Mesothelial cell of epicardium (in vitro differentiated cells): ENCODE results near the gene KIAA1755. TPM values are rescaled to one million over a fixed set of nuclear protein-coding genes. Genes with fewer than 3 reads are reported as not detected.

Experiments used
- DNase-seq, 2 experiments: peaks; one replicate each; pipeline ENCODE4 v3.0.0; 2021; ENCODE audit warnings: low spot score in 2 of 2; ENCODE audit not compliant: unreplicated experiment in 2 of 2
- H3K27ac Mint-ChIP-seq: 2 replicates; pipeline ENCODE4 v1.8.0; 2021; ENCODE audit warnings: mixed read lengths
- H3K27me3 Mint-ChIP-seq: 2 replicates; pipeline ENCODE4 v1.8.0; 2021; ENCODE audit warnings: low read depth, mixed read lengths
- H3K36me3 Mint-ChIP-seq: 2 replicates; pipeline ENCODE4 v1.8.0; 2021; ENCODE audit warnings: mixed read lengths
- H3K4me1 Mint-ChIP-seq: 2 replicates; pipeline ENCODE4 v1.8.0; 2021; ENCODE audit warnings: mixed read lengths
- H3K4me3 Mint-ChIP-seq: 2 replicates; pipeline ENCODE4 v1.8.0; 2021; ENCODE audit warnings: mild to moderate bottlenecking, moderate library complexity, mixed read lengths
- H3K9me3 Mint-ChIP-seq: 2 replicates; pipeline ENCODE4 v1.8.0; 2021; ENCODE audit warnings: mixed read lengths
- total RNA-seq: library from RNA; stranded (reverse); gene quantifications from 3 replicates; pipeline ENCODE4 v1.2.1, GENCODE V29; 2021
- TF ChIP-seq, protein P1 (sequence below): fragments of 200-600 bp; sonication (generic); IDR thresholded peaks from one replicate; pipeline ENCODE4 v1.5.0; 2021; ENCODE audit warnings: antibody characterized with exemption; ENCODE audit not compliant: unreplicated experiment

KIAA1755 gene
- total RNA-seq, 1 donor from 2014 or later, result 4.4 TPM

GRCh38 chr20:38180781-38181180, 79.8 kb downstream of the KIAA1755 start:
- Mint-ChIP-seq H3K4me1 (peaks cover 34% of the 10 kb centered on the region), H3K27ac (no peak overlapping the region), H3K4me3 (no peak overlapping the region), H3K36me3 (peaks cover 4% of the 10 kb centered on the region), H3K27me3 (no peaks in the 10 kb centered on the region), H3K9me3 (peaks cover 5% of the 10 kb centered on the region)
- TF ChIP-seq, protein P1, sequence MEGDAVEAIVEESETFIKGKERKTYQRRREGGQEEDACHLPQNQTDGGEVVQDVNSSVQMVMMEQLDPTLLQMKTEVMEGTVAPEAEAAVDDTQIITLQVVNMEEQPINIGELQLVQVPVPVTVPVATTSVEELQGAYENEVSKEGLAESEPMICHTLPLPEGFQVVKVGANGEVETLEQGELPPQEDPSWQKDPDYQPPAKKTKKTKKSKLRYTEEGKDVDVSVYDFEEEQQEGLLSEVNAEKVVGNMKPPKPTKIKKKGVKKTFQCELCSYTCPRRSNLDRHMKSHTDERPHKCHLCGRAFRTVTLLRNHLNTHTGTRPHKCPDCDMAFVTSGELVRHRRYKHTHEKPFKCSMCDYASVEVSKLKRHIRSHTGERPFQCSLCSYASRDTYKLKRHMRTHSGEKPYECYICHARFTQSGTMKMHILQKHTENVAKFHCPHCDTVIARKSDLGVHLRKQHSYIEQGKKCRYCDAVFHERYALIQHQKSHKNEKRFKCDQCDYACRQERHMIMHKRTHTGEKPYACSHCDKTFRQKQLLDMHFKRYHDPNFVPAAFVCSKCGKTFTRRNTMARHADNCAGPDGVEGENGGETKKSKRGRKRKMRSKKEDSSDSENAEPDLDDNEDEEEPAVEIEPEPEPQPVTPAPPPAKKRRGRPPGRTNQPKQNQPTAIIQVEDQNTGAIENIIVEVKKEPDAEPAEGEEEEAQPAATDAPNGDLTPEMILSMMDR, result no peak
- DNase-seq, result no peak

DNA sequence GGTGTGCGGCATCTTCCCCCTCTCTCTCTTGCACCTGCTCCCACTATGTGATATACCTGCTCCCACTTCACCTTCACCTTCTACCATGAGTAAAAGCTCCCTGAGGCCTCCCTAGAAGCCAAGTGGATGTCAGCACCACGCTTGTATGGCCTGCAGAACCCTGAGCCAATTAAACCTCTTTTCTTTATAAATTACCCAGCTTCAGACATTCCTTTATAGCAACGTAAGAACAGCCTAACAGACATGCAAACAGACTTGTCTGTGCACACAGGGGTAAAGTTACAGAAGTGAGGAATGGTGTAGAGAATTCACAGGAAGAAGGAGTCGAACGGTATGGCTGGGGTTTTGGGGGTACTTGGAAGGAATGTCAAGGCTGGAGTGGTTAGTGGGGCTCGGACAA, 80.7 kb downstream of the KIAA1755 start:
- no peak for DNase-seq
- no peaks in the 10 kb centered on the region for H3K27me3 Mint-ChIP-seq
- peaks cover 43% of the 10 kb centered on the region for H3K4me1 Mint-ChIP-seq
- peaks cover 5% of the 10 kb centered on the region for H3K9me3 Mint-ChIP-seq
- H3K4me3 Mint-ChIP-seq, result no peak overlapping the region
- H3K36me3 Mint-ChIP-seq, result peaks cover 4% of the 10 kb centered on the region
- peak overlapping the region; percentile 30 for H3K27ac Mint-ChIP-seq
- TF ChIP-seq, protein P1, result no peak

GRCh38 chr20:38178581-38178980, 82.0 kb downstream of the KIAA1755 start:
- DNase-seq, result no peak
- TF ChIP-seq, protein P1, result no peak
- no peak overlapping the region for H3K27ac Mint-ChIP-seq
- peaks cover 37% of the 10 kb centered on the region for H3K4me1 Mint-ChIP-seq
- H3K36me3 Mint-ChIP-seq, result peaks cover 4% of the 10 kb centered on the region
- no peaks in the 10 kb centered on the region for H3K27me3 Mint-ChIP-seq
- peaks cover 5% of the 10 kb centered on the region for H3K9me3 Mint-ChIP-seq
- no peak overlapping the region for H3K4me3 Mint-ChIP-seq

DNA sequence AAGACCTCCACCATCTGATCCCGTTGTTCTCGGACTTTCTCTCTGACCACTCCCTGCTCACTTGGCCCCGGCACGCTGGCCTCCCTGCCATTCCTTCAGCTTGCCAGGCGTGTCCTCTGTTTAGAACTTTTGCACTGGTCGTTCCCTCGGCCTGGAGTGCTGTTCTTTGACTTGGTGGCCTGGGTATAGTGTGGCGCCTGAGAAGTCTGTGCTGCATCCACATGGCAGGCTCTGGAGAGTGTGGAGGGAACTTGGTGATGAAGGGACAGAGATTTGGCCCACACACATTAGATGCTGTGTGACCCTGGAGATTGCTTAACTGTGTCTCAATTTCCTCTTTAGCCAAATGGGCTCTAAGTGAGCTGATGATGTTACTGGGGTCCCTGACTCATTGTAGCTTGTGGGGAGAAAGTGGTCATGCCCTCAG, 82.5 kb downstream of the KIAA1755 start:
- H3K9me3 Mint-ChIP-seq, result peaks cover 5% of the 10 kb centered on the region
- H3K4me1 Mint-ChIP-seq, result peaks cover 39% of the 10 kb centered on the region
- TF ChIP-seq, protein P1, result no peak
- peaks cover 4% of the 10 kb centered on the region for H3K36me3 Mint-ChIP-seq
- H3K27me3 Mint-ChIP-seq, result no peaks in the 10 kb centered on the region
- no peak overlapping the region for H3K4me3 Mint-ChIP-seq
- no peak overlapping the region for H3K27ac Mint-ChIP-seq
- no peak for DNase-seq

GRCh38 chr20:38177201-38177600, 83.3 kb downstream of the KIAA1755 start:
- Mint-ChIP-seq H3K4me1 (peaks cover 43% of the 10 kb centered on the region), H3K9me3 (peaks cover 5% of the 10 kb centered on the region), H3K36me3 (peaks cover 4% of the 10 kb centered on the region), H3K4me3 (no peak overlapping the region), H3K27me3 (no peaks in the 10 kb centered on the region), H3K27ac (no peak overlapping the region)
- no peak for DNase-seq
- TF ChIP-seq, protein P1, result no peak
